ENCODE results near the gene COMMD4.
"Not testable (repeated sequence)": the region's sequence is repeated elsewhere in the genome, so short reads cannot be mapped to it uniquely, and the experiment has no call there.

Gene COMMD4

DNA sequence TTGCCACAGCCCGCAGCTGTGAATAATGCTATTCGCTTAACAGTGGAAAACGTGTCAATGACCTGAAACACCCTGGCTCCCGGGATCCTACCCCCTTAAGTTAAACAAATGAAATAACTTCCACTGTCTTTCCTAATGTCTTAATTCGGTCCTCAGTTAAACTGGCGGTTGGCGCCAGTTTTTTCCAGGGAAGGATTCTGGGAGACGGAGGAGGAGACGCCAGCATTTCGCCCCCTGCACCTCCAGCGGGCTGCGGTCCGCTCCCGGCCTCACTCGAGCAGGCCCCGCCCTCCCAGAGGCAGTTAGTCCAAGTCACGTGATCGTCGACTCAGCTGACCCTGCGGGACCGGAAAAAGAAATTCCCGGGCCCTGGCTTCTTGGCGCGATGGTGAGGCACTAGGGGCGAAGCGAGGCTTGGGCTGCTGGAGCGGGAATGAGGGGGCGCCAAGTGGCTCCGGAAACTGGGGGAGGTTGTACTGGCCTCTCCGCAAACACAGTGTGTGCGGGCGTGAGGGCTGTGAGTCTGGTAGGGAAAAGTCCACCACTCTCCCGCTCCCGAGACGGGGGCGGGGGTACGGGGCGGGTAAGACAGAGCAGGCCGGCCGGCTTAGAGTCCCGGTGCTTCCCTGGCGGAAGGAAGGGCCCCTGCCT lies at the start of gene COMMD4:
COMMD4 (plus strand) TSS at position 359 of the 651 bp plus-strand sequence; CDS start at position 386, 27 bp downstream.
- peak within 1 kb of the TSS; percentile 58 to 79 (median 73) for H3K4me3 ChIP-seq

DNA sequence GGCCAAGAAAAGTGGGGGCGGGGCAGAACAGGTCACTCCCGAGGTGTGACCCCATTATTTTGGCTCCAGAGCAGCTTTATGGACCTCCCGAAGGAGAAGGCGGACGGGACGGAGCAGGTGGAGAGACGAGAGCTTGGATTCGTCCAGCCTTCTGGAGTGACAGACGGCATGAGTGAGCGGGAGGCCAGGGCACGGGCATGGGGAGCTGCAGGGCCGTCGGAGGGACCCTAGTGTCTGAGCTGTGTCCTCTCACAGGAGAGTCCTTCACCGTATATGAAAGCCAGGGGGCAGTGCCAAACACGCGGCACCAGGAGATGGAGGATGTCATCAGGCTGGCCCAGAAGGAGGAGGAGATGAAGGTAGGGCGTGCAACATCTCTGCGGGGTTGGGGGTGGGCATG lies 42.2 kb upstream of the COMMD4 start:
- H3K4me3 ChIP-seq; H3K4me1 ChIP-seq; H3K4me2 ChIP-seq; H3K27me3 ChIP-seq; H3K9me3 ChIP-seq (replicated peaks in 1 of 11); H4K20me1 ChIP-seq; H3K9ac ChIP-seq; H3K27ac ChIP-seq; H3K36me3 ChIP-seq: not testable (repeated sequence)

More for the DNA sequence above, at the start of gene COMMD4:
- H3K27ac ChIP-seq = peak within 1 kb of the TSS; percentile 52 to 90 (median 84)
- H3K36me3 ChIP-seq = peaks cover 10 to 26% (median 24%) of the 10 kb centered on the region in 11 experiments
- H3K4me1 ChIP-seq = peaks cover 11 to 23% (median 20%) of the 10 kb centered on the region in 10 experiments
- no peaks in the 10 kb centered on the region for H3K27me3 ChIP-seq
- H3K9ac ChIP-seq = peak within 1 kb of the TSS; percentile 77 to 87 (median 83)
- H3K4me2 ChIP-seq = peak within 1 kb of the TSS; percentile 87 to 98 (median 94)
- H4K20me1 ChIP-seq = peaks cover 0 to 7% (median 0%) of the 10 kb centered on the region in 11 experiments; a peak in 1 of 22 replicates
- no peak for TF ChIP-seq Cebpa-rat (IDR thresholded peaks at IDR 0.05)
- no peaks in the 10 kb centered on the region for H3K9me3 ChIP-seq (replicated peaks in 1 of 11)

DNA sequence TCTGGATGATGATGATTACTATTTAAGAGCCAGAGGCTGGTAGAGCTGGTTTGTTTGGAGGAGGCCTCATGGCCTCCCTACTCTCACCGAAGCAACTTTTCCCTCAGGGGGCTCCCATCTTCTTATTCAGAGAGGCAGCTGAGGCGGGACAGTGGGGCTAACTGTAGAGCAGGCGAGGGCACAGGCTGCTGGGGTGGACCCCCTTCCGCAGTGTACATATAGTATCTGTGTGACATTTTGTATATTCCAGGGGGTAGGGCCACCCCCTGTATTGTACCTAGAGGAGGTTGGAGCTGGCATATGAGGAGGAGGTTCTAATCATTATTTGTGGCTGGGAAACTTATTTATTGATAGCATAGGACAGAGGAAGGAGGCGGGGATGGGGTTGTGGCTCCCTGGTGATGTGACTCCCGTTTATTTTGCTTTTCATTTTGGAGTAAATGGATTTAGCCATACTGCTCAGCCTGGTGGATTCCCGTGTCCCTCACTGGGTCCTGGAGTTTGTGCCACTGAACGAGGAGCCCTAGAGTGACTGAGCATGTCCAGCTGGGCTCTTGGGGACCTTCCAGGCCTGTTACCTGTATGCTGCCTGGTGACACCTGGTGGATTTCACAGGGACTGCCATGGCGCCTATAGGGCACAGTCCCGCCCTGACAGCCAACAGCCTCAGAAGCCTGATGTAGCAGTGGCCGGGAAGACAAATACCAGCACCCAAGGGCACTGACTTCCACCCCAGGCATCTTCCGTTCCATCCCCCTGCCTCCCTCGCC lies 37.1 kb upstream of the COMMD4 start:
- H3K4me3 ChIP-seq; H3K9me3 ChIP-seq (replicated peaks in 1 of 11); H3K27me3 ChIP-seq; H3K36me3 ChIP-seq; H4K20me1 ChIP-seq; H3K4me1 ChIP-seq; H3K27ac ChIP-seq; H3K4me2 ChIP-seq; H3K9ac ChIP-seq: not testable (repeated sequence)

DNA sequence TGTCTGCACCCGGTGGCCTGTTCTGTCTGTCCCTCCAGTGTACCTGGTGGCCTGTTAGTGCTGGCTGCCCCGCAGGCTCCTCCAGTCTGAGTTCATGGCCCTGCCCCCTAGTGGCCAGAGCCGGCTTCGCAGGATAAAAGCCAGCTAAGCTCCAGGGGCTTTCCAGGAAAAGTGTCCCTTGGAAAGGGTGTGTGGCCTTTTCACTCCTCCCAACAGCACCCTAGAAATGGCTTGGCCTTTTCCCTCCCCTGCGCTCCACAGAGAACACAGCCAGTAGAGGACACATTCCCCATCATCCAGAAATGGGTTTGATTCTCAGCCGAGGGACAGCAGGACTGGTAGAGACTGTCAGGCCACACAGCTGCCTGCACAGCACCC lies 36.6 kb upstream of the COMMD4 start:
- not testable (repeated sequence) for H3K9ac ChIP-seq; H3K4me1 ChIP-seq; H3K4me2 ChIP-seq; H3K36me3 ChIP-seq; H3K9me3 ChIP-seq (replicated peaks in 1 of 11); H4K20me1 ChIP-seq; H3K4me3 ChIP-seq; H3K27ac ChIP-seq; H3K27me3 ChIP-seq

DNA sequence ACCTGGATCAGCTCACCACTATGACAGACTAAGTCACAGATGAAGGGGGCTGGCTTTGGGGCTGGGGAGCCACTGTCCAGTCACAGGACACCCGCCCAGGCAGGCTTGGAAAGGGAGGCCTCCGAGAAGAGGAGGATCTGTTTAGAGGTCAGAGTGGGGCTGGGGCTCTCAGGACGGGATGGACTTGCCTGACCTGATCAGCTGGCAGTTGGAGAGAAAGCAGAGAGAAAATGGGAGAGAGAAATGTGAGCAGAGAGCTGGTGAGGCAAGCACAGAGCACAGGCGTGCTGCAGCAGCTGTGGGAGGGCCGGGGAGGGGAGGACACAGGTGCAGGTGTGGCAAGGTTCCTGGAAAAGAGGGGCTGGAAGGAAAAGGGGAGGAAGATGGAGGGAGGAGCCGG lies 35.8 kb upstream of the COMMD4 start:
- not testable (repeated sequence) for H3K4me2 ChIP-seq; H3K9ac ChIP-seq; H3K4me1 ChIP-seq; H3K36me3 ChIP-seq; H3K27me3 ChIP-seq; H4K20me1 ChIP-seq; H3K4me3 ChIP-seq; H3K9me3 ChIP-seq (replicated peaks in 1 of 11); H3K27ac ChIP-seq

DNA sequence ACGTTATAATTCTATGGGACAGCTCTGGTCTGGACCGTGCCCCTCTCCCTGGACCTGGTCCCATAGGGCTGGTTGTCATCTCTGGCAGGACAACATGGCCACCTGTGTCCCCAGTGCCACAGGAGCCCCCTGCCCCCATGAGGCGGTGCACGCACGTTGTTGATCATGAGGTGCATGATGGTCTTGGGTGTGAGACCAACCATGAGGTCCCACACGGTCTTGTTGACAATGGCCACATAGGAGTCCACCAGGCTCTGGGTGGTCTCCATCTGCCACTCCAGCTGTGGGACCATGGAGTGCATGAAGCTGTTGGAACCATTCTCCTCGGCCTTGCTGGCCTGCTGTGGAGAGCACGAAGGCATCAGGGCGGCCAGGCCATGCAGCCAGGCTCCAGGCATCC lies 33.5 kb upstream of the COMMD4 start:
- Histone ChIP-seq H3K27me3 (no peaks in the 10 kb centered on the region), H3K27ac (no peak overlapping the region), H3K9me3 (replicated peaks in 1 of 11) (no peaks in the 10 kb centered on the region), H3K4me2 (no peak overlapping the region), H3K4me3 (no peak overlapping the region), H3K4me1 (no peaks in the 10 kb centered on the region), H4K20me1 (no peaks in the 10 kb centered on the region), H3K9ac (no peak overlapping the region), H3K36me3 (no peaks in the 10 kb centered on the region)
- TF ChIP-seq Cebpa-rat (IDR thresholded peaks at IDR 0.05) = no peak

DNA sequence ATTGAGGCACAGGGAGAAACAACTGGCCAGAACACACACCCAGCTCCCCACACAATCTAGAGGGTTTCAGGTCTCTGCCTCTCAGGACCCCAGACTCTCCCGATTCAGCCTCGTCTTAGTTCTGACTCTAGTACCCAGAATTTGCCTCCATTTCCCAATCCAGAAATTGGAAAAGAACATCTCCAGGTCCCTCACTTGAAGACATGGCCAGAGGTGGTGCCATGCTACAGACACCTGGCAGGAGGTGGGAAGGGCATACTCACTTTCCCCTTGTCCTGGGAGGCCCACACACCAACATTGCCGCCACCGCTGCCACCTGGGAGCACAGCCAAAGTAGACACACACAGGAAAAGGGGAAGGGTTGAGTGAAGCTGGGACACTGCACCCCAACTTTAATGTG lies 33.1 kb upstream of the COMMD4 start:
- H3K9me3 ChIP-seq (replicated peaks in 1 of 11); H4K20me1 ChIP-seq; H3K4me2 ChIP-seq; H3K4me3 ChIP-seq; H3K36me3 ChIP-seq; H3K4me1 ChIP-seq; H3K27me3 ChIP-seq; H3K9ac ChIP-seq; H3K27ac ChIP-seq: not testable (repeated sequence)

DNA sequence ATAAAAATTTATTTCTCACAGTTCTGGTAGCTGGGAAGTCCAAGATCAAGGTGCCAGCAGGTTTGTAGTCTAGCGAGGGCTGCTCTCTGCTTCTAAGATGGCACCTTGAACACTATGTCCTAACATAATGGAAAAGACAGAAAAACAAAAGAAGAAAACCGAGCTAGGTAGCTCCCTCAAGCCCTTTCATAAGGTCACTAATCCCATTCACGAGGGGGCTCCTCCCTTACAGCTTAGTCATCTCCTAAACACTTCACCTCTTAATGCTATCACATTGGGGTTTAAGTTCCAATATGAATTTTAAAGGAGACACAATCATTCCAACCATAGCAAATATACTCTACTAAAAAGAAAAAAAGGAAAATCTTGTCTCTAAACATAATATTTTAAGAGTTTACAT lies 29.7 kb upstream of the COMMD4 start:
- H3K27me3 ChIP-seq = no peaks in the 10 kb centered on the region
- H3K9ac ChIP-seq = no peak overlapping the region

DNA sequence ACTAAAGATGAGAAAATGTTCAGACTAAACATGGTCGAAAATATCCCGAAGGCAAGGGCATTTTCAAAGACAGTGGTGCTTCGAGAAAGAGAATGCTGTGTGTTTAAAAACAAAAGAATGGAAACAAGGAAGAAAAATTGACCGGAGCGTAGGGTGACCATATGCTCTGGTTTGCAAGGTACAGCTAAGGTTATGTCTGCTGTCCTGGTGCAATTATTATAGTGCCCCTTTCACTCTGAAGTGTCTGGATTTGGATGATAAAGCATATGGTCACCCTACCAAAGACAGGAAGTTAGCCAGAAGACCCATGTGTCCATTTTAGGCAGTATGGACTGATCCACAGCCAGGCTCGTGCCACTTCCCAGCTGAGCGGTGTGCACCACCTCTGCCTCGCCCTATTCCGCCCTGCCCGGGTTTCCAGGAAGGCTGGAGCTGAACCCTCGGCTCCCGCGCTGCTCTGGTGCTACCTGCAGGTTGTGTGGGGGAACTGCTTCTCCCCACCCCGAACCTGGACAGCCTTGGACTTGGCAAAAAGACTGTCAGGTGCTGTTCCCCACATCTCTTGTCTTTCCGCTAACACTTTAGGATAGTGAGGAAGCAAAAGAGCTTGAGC lies 28.0 kb upstream of the COMMD4 start:
- peaks cover 0 to 3% (median under 1%) of the 10 kb centered on the region in 10 experiments; a peak in 7 of 20 replicates for H3K4me1 ChIP-seq
- no peaks in the 10 kb centered on the region for H3K36me3 ChIP-seq
- H4K20me1 ChIP-seq = no peaks in the 10 kb centered on the region
- no peak overlapping the region for H3K4me2 ChIP-seq
- no peaks in the 10 kb centered on the region for H3K9me3 ChIP-seq (replicated peaks in 1 of 11)
- H3K27me3 ChIP-seq = no peaks in the 10 kb centered on the region
- no peak for TF ChIP-seq Cebpa-rat (IDR thresholded peaks at IDR 0.05)
- no peak overlapping the region for H3K4me3 ChIP-seq
- no peak overlapping the region for H3K27ac ChIP-seq
- no peak overlapping the region for H3K9ac ChIP-seq

More for the DNA sequence above, 29.7 kb upstream of the COMMD4 start:
- no peak for TF ChIP-seq Cebpa-rat (IDR thresholded peaks at IDR 0.05)
- H4K20me1 ChIP-seq = no peaks in the 10 kb centered on the region
- no peaks in the 10 kb centered on the region for H3K9me3 ChIP-seq (replicated peaks in 1 of 11)
- no peaks in the 10 kb centered on the region for H3K4me1 ChIP-seq
- no peak overlapping the region for H3K4me2 ChIP-seq
- H3K27ac ChIP-seq = no peak overlapping the region
- no peak overlapping the region for H3K4me3 ChIP-seq
- H3K36me3 ChIP-seq = no peaks in the 10 kb centered on the region

DNA sequence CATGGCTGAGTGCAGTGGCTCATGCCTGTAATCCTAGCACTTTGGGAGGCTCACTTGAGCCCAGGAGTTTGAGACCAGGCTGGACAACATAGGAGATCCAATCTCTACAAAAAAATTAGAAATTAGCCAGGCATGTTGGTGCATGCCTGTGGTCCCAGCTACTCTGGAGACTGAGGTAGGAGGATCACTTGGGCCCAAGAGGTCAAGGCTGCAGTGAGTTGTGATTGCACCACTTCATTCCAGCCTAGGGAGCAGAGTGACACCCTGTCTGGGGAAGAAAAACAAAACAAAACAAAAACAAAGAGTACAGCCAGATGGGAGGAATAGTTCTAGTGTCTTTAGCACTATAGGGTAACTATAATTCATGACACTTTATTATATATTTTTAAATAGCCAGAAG lies 26.2 kb upstream of the COMMD4 start:
- no peaks in the 10 kb centered on the region for H4K20me1 ChIP-seq
- peaks cover 0 to 13% (median 9%) of the 10 kb centered on the region in 10 experiments; a peak in 12 of 20 replicates for H3K4me1 ChIP-seq
- TF ChIP-seq Cebpa-rat (IDR thresholded peaks at IDR 0.05) = no peak
- no peak overlapping the region for H3K9ac ChIP-seq
- no peak overlapping the region for H3K27ac ChIP-seq
- H3K27me3 ChIP-seq = no peaks in the 10 kb centered on the region
- no peak overlapping the region for H3K4me3 ChIP-seq
- H3K9me3 ChIP-seq (replicated peaks in 1 of 11) = no peaks in the 10 kb centered on the region
- no peak overlapping the region for H3K4me2 ChIP-seq
- H3K36me3 ChIP-seq = no peaks in the 10 kb centered on the region

DNA sequence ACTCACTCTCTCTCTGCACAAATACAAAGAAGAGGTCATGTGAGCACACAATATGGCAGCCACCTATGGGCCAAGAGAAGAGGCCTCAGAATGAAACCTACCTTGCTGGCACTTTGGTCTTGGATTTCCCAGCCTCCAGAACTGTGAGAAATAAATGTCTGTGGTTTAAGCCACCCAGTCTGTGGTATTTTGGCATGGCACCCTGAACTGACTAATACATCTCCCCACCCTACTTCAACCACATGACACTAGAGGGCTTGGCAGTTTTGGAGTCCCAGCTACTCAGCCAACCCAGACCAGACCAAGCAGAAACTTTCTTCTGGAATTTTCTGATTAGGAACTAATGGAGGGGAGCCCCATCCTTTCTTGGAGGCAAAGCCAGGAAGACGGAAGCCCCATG lies 23.3 kb upstream of the COMMD4 start:
- H3K4me3 ChIP-seq; H4K20me1 ChIP-seq; H3K36me3 ChIP-seq; H3K9me3 ChIP-seq (replicated peaks in 1 of 11); H3K27ac ChIP-seq; H3K9ac ChIP-seq; H3K27me3 ChIP-seq: not testable (repeated sequence)
- H3K4me2 ChIP-seq = peak overlapping the region in 6 of 11 experiments; percentile 3 to 59 (median 14); a peak in 4 of 22 replicates
- H3K4me1 ChIP-seq = peaks cover 0 to 13% (median 9%) of the 10 kb centered on the region in 10 experiments; a peak in 12 of 20 replicates

All from BLaER1 treated with 17β-estradiol and CSF1 and Interleukin-3, amounts not matched to agents 10 nM and 100 nM (cell line).